Choroid plexus epithelial cell (primary cell): Measurements from ENCODE around the gene ITGA2B.
"Not testable (repeated sequence)": the region's sequence is repeated elsewhere in the genome, so short reads cannot be mapped to it uniquely, and the experiment has no call there.

ENCODE experiments used
- DNase-seq: peaks from one replicate; pipeline ENCODE4 v3.0.0-alpha.2; 2010; ENCODE audit warnings: low read depth
- H3K4me3 ChIP-seq: 2 replicates; pipeline ENCODE4 v1.5.1; 2011; ENCODE audit warnings: low read depth, mild to moderate bottlenecking, control low read depth, low read length, moderate library complexity
- TF ChIP-seq, protein P1 (sequence below): conservative IDR thresholded peaks from 2 replicates; pipeline ENCODE4 v1.5.1; 2011; ENCODE audit warnings: low read depth, mild to moderate bottlenecking, control low read depth, inconsistent platforms, low read length, moderate library complexity

Gene ITGA2B

DNA sequence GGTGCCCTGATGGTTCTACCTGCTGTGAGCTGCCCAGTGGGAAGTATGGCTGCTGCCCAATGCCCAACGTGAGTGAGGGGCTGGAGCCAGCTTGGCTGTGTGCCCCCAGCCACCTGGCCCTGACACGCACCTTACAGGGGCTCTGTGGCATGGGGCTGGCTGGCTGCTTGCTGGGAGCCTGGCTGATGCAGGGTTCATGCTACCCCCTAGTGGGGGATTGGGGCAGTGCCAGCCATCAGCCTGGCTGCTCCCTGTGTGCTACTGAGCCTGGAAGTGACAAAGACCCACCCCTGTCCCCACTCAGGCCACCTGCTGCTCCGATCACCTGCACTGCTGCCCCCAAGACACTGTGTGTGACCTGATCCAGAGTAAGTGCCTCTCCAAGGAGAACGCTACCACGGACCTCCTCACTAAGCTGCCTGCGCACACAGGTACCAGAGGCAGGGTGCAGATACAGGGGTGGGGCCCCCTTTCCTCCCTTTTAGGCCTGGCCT is 38.7 kb downstream of the ITGA2B start:
- DNase-seq: peak; percentile 66
- no peak overlapping the region for H3K4me3 ChIP-seq
- TF ChIP-seq, protein P1, sequence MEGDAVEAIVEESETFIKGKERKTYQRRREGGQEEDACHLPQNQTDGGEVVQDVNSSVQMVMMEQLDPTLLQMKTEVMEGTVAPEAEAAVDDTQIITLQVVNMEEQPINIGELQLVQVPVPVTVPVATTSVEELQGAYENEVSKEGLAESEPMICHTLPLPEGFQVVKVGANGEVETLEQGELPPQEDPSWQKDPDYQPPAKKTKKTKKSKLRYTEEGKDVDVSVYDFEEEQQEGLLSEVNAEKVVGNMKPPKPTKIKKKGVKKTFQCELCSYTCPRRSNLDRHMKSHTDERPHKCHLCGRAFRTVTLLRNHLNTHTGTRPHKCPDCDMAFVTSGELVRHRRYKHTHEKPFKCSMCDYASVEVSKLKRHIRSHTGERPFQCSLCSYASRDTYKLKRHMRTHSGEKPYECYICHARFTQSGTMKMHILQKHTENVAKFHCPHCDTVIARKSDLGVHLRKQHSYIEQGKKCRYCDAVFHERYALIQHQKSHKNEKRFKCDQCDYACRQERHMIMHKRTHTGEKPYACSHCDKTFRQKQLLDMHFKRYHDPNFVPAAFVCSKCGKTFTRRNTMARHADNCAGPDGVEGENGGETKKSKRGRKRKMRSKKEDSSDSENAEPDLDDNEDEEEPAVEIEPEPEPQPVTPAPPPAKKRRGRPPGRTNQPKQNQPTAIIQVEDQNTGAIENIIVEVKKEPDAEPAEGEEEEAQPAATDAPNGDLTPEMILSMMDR: peak; percentile 82

DNA sequence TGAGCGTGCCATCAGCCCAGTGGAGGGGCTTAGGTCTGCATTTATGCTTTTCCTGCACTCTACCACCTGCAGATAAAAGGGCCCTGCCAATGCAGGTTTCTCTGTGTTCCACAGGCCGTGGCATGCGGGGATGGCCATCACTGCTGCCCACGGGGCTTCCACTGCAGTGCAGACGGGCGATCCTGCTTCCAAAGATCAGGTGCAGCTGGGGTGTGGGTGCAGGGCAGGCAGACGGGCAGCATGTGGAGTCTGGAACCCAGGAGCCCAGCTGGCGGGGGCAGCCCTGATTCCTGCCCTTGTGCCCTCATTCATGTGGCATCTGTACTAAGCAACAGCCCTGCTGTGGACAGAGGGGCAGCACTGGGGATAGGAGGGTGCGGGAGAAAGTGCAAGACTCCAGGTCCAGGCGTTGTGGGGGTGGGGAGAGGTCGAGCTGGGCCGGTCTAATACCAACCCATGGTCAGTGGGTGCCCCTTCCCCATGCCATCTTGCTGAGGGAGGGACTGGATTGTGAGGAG is 39.8 kb downstream of the ITGA2B start:
- TF ChIP-seq, protein P1: no peak
- DNase-seq: no peak

DNA sequence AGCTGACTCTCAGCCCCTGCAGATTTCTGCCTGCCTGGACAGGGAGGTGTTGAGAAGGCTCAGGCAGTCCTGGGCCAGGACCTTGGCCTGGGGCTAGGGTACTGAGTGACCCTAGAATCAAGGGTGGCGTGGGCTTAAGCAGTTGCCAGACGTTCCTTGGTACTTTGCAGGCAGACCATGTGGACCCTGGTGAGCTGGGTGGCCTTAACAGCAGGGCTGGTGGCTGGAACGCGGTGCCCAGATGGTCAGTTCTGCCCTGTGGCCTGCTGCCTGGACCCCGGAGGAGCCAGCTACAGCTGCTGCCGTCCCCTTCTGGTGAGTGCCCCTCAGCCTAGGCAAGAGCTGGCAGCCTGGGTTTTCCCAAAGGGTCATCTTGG is 40.5 kb downstream of the ITGA2B start:
- no peak overlapping the region for H3K4me3 ChIP-seq
- no peak for DNase-seq
- TF ChIP-seq, protein P1: no peak

More for the DNA sequence above, 39.8 kb downstream of the ITGA2B start:
- H3K4me3 ChIP-seq: no peak overlapping the region

DNA sequence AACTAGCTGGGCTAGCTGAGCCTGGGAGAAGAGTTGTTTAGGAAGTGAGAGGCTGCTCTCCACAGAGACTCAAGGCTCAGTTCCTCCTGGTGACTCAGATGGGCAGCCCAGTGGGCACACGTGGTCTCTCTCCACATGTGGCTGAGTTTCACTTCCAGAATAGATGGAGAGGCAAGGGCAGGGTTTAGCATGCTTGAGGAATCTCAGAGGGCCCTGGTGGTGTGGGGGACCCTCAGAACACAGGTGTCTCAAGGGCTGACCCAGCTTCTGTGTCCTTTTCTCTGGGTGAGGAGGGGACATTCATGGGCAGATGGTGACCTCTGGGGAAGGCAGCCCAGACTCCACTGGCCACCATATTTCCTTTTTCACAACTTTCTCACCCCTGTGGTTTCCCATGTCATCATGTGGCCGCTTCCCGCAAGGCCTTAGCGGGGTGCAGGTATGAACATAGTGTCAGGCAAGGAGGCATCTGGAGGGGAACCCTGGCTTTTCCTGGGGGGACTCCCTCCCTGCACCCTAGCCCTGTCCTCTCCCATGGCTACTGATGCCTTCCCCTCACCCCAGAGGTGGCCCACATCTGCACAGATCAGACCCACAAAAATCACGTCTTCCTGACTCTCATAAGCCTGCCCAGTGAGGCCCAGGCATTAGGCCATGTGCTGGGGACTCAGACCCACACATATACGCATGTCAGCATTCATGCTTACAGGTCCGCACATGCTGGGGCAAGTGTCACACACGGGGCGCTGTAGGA is 41.0 kb downstream of the ITGA2B start:
- peak; percentile 66 for DNase-seq
- no peak overlapping the region for H3K4me3 ChIP-seq
- TF ChIP-seq, protein P1: no peak

DNA sequence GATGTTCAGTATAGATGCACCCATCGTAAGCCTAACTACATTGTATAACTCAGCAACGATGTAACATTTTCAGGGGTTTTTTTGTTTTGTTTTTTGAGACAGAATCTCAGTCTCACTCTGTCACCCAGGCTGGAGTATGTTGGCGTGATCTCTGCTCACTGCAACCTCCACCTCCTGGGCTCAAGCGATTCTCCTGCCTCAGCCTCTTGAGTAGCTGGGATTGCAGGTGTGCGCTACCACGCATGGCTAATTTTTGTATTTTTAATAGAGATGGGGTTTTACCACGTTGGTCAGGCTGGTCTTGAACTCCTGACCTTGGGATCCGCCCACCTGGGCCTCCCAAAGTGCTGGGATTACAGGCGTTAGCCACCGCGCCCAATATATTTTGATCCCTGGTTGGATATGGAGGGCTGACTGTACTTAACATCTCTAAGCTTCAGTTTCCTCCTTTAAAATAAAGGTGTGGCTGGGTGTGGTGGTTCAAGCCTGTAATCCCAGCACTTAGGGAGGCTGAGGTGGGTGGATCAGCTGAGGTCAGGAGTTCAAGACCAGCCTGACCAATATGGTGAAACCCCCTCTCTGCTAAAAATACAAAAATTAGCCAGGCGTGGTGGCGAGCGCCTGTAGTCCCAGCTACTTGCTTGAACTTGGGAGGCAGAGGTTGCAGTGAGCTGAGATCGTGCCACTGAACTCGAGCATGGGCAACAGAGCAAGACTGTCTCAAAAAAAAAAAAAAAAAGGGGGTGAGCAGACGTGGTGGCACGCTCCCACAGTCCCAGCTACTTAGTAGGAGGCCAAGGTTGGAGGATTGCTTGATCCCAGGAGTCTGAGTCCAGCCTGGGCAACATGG is 42.0 kb downstream of the ITGA2B start:
- not testable (repeated sequence) for DNase-seq, H3K4me3 ChIP-seq

DNA sequence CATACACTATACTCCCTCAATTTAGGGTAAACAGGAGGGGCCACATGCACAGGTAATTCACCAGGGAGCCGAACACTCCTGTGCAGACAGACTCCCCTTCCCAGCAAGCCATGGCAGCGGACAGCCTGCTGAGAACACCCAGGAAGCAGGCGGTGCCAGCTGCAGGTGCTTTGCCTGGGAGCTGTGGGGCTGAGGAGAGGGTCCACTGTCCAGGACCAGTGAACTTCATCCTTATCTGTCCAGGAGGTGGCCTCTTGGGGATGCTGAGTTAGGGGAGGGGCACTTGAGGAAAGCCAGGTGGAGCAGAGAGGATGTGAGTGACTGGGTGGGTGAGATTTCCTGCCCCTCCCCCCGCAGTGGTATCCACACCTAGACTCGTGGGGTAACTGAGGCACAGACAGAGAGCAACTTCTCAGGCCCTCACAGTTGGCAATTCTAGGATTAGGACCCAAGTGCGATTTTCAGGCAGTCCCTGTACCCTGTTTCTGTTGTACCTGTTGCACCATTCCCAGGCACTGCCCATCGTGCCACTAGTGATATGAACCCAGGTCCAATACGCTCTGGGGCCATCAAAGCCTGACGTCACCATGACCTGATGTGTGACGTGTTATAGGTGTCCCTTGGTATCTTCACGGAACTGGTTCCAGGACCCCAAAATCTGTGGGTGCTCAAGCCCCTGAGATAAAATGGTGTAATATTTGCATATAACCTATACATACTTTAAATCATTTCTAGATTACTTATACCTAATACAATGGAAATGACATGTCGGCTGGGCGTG is 43.2 kb downstream of the ITGA2B start:
- DNase-seq: no peak
- TF ChIP-seq, protein P1: no peak
- H3K4me3 ChIP-seq: peak overlapping the region; percentile 92
